HG03354 (cell line): Measurements from ENCODE around the gene PIK3CA.

Source experiments
- ATAC-seq: cut with Tn5 transposase; IDR thresholded peaks from one replicate; pipeline ENCODE4 v1.9.1; 2021; ENCODE audit warnings: mild to moderate bottlenecking; ENCODE audit not compliant: unreplicated experiment, poor library complexity, severe bottlenecking

PIK3CA gene

DNA sequence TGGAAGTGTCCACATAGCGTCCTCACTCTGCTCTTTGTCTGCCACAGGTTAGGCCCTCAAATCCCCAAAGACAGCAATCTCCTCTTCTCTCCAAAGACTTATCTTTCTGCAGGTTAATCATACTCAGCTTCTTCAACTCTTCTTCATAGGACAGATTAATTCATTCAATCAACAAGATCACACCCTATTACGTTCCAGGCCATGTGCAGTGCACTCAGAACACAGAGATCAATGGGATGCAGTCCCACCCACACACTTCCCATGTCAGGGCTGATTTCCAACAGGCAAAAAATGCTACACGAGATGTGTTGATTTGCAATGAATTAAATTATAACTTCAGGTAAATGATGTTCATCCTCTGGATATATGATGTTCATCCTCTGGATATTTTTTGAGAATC, 141.1 kb downstream of the PIK3CA start:
- no peak for ATAC-seq
